KMS-11 (cell line): Measurements from ENCODE around the gene ABCC10.

Experiments
- H2AFZ ChIP-seq: fragments of 200-600 bp; sonication (generic); 2 replicates; pipeline ENCODE4 v1.6.1; 2016; ENCODE audit warnings: antibody characterized with exemption, mixed run types, low read depth
- H3K27ac ChIP-seq: fragments of 200-600 bp; sonication (generic); 2 replicates; pipeline ENCODE4 v1.6.1; 2016; ENCODE audit warnings: mild to moderate bottlenecking, mixed run types
- H3K27me3 ChIP-seq: fragments of 200-600 bp; sonication (generic); 2 replicates; pipeline ENCODE4 v1.6.1; 2017; ENCODE audit warnings: mild to moderate bottlenecking, low read depth, mixed run types, moderate library complexity; ENCODE audit not compliant: insufficient read depth
- H3K36me3 ChIP-seq: fragments of 200-600 bp; sonication (generic); 2 replicates; pipeline ENCODE4 v1.6.1; 2017; ENCODE audit warnings: mild to moderate bottlenecking, mixed run types; ENCODE audit not compliant: insufficient read depth
- H3K4me1 ChIP-seq: fragments of 200-600 bp; sonication (generic); 2 replicates; pipeline ENCODE4 v1.6.1; 2016; ENCODE audit warnings: mild to moderate bottlenecking, low read depth, mixed run types; ENCODE audit not compliant: poor library complexity, severe bottlenecking
- H3K4me2 ChIP-seq: fragments of 200-600 bp; sonication (generic); 2 replicates; pipeline ENCODE4 v1.7.0; 2016; ENCODE audit warnings: mild to moderate bottlenecking, mixed run types
- H3K4me3 ChIP-seq: fragments of 200-600 bp; sonication (generic); IDR thresholded peaks from 2 replicates; pipeline ENCODE4 v1.6.1; 2017; ENCODE audit warnings: low read depth, low read length, mixed read lengths; ENCODE audit not compliant: insufficient read depth
- H3K79me2 ChIP-seq: fragments of 200-600 bp; sonication (generic); 2 replicates; pipeline ENCODE4 v1.6.1; 2016; ENCODE audit warnings: low read depth, mixed run types; ENCODE audit not compliant: insufficient read depth
- H3K9ac ChIP-seq: fragments of 200-600 bp; sonication (generic); 2 replicates; pipeline ENCODE4 v1.6.1; 2016; ENCODE audit warnings: mild to moderate bottlenecking, mixed run types
- H4K20me1 ChIP-seq: fragments of 200-600 bp; sonication (generic); 2 replicates; pipeline ENCODE4 v1.6.1; 2016; ENCODE audit warnings: mild to moderate bottlenecking, mixed run types; ENCODE audit not compliant: insufficient read depth
- TF ChIP-seq, protein P1 (sequence below): fragments of 200-600 bp; sonication (generic); conservative IDR thresholded peaks from 2 replicates; pipeline ENCODE4 v1.6.1; 2017; ENCODE audit warnings: low read depth, mild to moderate bottlenecking, antibody characterized with exemption, low read length, moderate library complexity, mixed read lengths

The ABCC10 gene

DNA sequence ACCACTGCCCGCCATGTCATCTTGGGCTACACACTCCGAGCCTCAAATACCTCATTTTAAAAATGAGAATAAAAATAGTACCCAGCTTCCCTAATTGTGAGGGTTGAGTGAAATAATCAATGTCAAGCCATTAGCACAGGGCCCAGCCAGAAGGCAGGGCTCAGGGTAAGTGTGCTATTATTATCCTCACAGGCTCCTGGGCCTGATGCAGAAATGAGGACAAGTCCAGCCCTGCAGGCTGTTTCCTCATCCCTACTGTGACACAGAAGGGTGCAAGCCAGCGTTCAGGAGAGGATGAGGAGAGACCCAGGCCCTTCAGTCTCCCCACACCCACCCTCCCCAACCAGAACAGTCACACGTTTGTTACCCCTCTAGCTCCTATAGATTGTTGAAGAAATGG, 24.0 kb downstream of the ABCC10 start:
- Histone ChIP-seq H3K9ac (no peak overlapping the region), H3K4me3 (no peak overlapping the region), H3K36me3 (no peaks in the 10 kb centered on the region), H3K27me3 (peaks cover 15% of the 10 kb centered on the region), H2AFZ (no peak overlapping the region), H4K20me1 (no peaks in the 10 kb centered on the region), H3K4me2 (no peak overlapping the region), H3K79me2 (no peaks in the 10 kb centered on the region), H3K27ac (no peak overlapping the region), H3K4me1 (peaks cover 10% of the 10 kb centered on the region)
- TF ChIP-seq, protein P1, sequence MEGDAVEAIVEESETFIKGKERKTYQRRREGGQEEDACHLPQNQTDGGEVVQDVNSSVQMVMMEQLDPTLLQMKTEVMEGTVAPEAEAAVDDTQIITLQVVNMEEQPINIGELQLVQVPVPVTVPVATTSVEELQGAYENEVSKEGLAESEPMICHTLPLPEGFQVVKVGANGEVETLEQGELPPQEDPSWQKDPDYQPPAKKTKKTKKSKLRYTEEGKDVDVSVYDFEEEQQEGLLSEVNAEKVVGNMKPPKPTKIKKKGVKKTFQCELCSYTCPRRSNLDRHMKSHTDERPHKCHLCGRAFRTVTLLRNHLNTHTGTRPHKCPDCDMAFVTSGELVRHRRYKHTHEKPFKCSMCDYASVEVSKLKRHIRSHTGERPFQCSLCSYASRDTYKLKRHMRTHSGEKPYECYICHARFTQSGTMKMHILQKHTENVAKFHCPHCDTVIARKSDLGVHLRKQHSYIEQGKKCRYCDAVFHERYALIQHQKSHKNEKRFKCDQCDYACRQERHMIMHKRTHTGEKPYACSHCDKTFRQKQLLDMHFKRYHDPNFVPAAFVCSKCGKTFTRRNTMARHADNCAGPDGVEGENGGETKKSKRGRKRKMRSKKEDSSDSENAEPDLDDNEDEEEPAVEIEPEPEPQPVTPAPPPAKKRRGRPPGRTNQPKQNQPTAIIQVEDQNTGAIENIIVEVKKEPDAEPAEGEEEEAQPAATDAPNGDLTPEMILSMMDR = no peak

DNA sequence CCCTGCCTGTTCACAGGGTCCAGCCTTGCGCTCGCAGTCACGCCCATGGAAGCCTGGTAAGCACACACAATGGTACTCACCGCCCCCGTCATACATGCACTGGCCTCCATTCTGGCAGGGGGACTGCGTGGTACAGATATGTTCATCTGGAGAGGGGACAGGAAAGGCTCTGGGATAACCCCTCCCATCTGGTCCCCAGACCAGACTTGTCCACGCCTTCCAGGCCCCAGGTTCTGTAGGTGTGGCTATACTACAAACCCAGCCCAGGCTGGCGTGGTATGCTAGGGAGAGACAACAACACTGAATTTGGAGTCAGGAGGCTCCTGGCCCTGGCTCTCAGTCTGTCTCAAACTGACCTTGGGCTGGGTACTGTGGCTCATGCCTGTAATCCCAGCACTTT, 24.6 kb downstream of the ABCC10 start:
- TF ChIP-seq, protein P1 = no peak
- H3K27ac ChIP-seq = no peak overlapping the region
- no peaks in the 10 kb centered on the region for H3K79me2 ChIP-seq
- peaks cover 10% of the 10 kb centered on the region for H3K4me1 ChIP-seq
- no peaks in the 10 kb centered on the region for H4K20me1 ChIP-seq
- H3K27me3 ChIP-seq = peaks cover 20% of the 10 kb centered on the region
- H3K4me2 ChIP-seq = no peak overlapping the region
- H3K9ac ChIP-seq = no peak overlapping the region
- H3K36me3 ChIP-seq = no peaks in the 10 kb centered on the region
- no peak overlapping the region for H2AFZ ChIP-seq
- H3K4me3 ChIP-seq = no peak overlapping the region

DNA sequence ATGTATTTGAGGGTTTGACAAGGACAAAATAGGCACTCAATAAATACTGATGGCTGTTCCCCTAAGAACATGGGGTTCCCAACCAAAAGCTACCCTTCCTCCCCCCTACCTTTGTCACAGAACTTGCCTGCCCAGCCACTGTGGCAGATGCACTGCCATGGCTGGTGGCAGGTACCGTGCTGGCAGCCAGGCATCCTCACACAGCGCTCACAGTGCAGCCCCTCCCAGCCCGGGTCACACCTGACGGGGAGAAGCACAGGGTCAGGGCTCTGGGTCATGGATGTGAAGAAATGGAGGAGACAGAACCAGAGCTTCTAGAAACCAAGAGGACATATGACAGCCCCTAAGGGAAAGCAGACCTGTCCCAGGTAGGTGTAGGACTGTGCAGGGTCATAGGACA, 25.6 kb downstream of the ABCC10 start:
- no peaks in the 10 kb centered on the region for H3K79me2 ChIP-seq
- H3K9ac ChIP-seq = no peak overlapping the region
- H3K4me3 ChIP-seq = no peak overlapping the region
- no peak overlapping the region for H2AFZ ChIP-seq
- H3K27me3 ChIP-seq = peaks cover 21% of the 10 kb centered on the region
- no peaks in the 10 kb centered on the region for H3K36me3 ChIP-seq
- no peak overlapping the region for H3K27ac ChIP-seq
- peaks cover 10% of the 10 kb centered on the region for H3K4me1 ChIP-seq
- H3K4me2 ChIP-seq = no peak overlapping the region
- no peaks in the 10 kb centered on the region for H4K20me1 ChIP-seq
- TF ChIP-seq, protein P1 = no peak

DNA sequence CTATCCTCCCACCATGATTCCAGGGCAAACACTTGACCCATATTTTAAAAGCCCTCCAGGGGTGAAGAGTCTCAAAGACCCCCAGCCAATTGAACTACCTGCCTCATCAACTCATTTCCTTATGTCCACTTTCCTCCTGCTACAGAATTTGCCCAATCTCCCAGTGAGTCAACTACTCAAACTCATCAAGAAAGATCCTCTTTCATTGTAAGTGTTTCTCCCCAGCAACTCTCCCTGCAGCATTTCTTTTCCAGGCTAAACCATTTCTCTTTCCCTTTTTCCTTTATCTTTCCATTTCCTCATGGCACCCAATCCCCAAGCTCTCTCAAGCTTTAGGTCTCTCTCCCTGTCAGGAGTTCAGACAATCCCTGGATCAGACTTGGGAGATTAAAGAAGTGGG, 26.5 kb downstream of the ABCC10 start:
- no peak overlapping the region for H3K27ac ChIP-seq
- peaks cover 21% of the 10 kb centered on the region for H3K27me3 ChIP-seq
- H3K4me3 ChIP-seq = no peak overlapping the region
- no peaks in the 10 kb centered on the region for H3K36me3 ChIP-seq
- H3K79me2 ChIP-seq = no peaks in the 10 kb centered on the region
- TF ChIP-seq, protein P1 = no peak
- no peaks in the 10 kb centered on the region for H4K20me1 ChIP-seq
- peaks cover 10% of the 10 kb centered on the region for H3K4me1 ChIP-seq
- H2AFZ ChIP-seq = no peak overlapping the region
- no peak overlapping the region for H3K9ac ChIP-seq
- no peak overlapping the region for H3K4me2 ChIP-seq
